Esophagus squamous epithelium (tissue), 4 donors: ENCODE measurements around the gene DLG5.

ENCODE experiments used
- CTCF ChIP-seq, 6 experiments: fragments of 450-650 bp in 4 of 6; fragments of 200-600 bp in 2 of 6; sonication (generic) in 2 of 6; IDR thresholded peaks; one replicate each; pipeline ENCODE4 v1.5.1; 2016 to 2019; ENCODE audit warnings: antibody characterized with exemption in 6 of 6, mild to moderate bottlenecking in 4 of 6, moderate library complexity in 4 of 6
- POLR2A ChIP-seq, 4 donors: fragments of 450-650 bp; IDR thresholded peaks; one replicate each; pipeline ENCODE4 v1.6.1; 2017; ENCODE audit warnings: antibody characterized with exemption in 4 of 4, mild to moderate bottlenecking in 4 of 4, moderate library complexity in 3 of 4

- no peak for TF ChIP-seq CTCF (IDR thresholded peaks at IDR 0.05)
- TF ChIP-seq POLR2A (IDR thresholded peaks at IDR 0.05): no peak
Measured at GRCh38 chr10:77906951-77907421, 19.6 kb downstream of the DLG5 start.
